ENCODE measurements around the gene DCLRE1C.
"Not testable (repeated sequence)": the region's sequence is repeated elsewhere in the genome, so short reads cannot be mapped to it uniquely, and the experiment has no call there.

The DCLRE1C gene

DNA sequence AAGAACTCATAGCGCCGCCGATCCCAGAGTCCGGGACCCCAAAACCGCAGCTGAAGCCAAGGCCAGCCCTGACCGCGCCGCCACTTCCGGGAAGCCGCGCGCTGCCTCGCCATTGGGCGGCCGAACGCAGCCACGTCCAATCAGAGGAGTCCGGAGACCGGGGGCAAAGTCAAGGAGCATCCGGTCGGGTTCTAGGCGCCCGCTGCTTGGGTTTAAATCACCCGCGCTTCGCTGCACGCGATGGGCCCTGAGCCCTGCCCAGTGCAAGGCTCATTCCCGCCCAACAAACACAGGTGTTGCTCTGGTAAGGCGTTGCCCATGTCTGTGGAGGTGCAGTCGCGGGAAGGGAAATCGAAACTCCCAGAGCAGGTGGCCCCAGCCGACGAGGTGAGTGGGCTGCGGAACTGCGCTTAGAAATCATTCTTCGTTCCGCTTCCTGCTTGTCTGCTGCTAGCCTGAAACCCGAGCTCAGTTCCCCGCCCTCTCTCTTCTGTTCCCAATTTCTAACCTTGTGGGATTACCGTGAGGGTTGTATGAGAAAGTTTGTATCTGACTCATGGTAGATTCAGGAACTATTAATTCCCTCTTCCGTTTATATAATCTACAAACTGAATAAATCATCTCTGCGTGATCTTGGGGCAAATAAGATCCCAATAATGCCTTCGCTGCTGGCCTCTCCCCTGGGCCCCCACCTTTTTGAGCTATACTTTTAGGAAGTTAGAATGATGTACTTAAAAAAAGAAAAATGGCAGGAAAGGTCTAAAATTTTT, at the start of gene DCLRE1C:
DCLRE1C (minus strand) TSS at position 96 of the 770 bp plus-strand sequence; CDS start at position 10, 86 bp downstream.
- DNase-seq, result peak; percentile 84 to 99 (median 90)
- intact Hi-C loops (cut with DNase I), result no loop called here

- peak in 1 of 10 donors; percentile 3 for DNase-seq
- intact Hi-C loops (cut with DNase I), result no loop called here
These were observed 42.2 kb upstream of the DCLRE1C start for GRCh38 chr10:14995964-14996565.

DNA sequence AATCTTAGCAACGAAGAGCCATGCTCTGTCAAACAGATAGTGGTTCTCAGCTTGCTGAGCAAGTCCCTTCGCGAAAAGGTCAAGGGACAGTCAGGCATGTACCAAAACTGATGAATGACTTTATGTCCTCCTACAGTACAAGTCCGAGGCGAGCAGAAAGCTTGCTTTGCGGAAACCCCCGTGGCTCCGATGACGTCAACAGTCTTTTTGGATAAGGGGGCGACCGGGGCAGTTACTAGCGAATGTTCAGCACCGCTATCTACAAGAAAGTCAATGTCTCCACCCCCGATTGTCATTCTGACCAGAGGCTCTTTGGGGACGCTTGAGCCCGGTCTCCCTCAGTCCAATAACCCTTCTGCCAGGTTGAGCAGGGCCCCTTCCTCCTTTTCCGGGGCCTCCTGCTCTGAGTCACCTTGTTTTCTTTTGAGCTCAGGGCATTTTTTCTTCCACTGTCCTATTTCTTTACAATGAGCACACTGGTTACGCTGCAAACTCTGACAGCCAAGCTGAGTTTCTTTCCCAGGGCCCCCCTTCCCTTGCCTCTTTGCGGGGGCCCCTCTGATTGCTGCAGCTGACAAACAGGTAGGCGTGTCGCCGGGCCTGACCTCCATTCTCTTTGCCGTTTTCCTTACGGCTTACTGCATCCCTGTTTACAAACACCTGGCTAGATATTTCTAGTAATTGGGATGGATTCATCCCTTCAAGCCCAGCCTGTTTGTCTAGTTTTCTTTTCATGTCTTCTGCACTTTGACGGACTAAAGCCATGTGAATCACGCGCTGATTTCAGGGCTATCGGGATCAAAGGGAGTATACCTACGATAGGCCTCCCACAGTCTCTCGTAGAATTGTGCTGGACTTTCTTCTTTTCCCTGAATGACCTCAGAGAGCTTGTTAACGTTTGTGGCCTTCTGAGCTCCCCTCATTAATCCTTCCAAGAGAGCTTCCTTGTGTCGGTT, 39.9 kb upstream of the DCLRE1C start:
- DNase-seq; intact Hi-C loops (cut with DNase I): not testable (repeated sequence)

DNA sequence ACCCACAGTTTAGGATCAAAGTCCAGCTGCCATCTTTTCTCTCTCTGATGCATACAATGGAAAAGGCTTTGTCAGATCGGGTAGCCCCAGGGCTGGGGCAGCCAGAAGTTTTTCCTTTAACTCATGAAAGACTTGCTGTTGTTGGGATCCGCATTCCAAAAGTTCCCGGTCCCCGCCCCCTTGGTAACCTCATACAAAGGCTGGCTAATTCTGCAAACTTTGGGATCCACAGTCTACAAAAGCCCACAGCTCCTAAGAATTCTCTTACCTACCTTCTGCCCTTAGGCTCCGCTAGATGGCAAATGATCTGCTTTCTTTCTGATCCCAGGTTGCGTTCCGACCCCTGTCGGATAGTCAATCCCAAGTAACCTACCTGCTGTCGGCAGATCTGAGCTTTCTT, 38.4 kb upstream of the DCLRE1C start:
- DNase-seq; intact Hi-C loops (cut with DNase I): not testable (repeated sequence)

GRCh38 chr10:14991035-14991749, 37.3 kb upstream of the DCLRE1C start:
- DNase-seq; intact Hi-C loops (cut with DNase I): not testable (repeated sequence)

DNA sequence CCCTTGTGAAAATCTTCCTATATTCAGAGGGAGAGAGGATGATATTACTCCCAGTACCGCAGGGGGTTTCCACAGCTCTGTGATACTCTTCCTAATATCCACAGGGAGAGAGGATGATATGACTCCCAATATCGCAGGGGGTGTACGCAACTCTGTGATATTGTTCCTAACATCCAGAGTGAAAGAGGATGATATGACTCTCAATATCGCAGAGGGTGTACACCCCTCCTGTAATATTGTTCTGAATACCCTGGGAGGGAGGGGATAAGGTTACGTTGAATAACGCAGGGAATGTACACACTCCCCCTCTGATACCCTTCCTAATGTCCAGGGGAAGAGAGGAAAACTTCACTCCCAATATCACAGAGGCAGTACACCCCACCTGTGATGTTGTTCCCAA, 35.7 kb upstream of the DCLRE1C start:
- intact Hi-C loops (cut with DNase I); DNase-seq: not testable (repeated sequence)

DNA sequence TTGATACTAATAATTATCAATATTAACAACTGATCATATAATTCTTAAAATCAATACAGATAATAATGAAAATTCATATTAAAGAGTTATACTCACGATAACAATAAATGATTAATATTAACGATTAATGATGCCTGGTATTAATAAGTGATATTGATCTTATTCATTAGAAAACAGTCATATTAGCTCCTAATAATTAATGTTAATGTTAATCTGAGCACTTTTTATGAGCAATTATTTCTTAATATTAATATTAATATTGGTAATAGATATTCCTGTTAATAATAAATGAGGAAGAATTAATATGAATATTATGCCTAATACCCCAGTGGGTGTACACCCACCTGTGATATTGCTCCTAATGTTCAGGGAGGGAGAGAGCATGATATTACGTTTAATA, 28.8 kb upstream of the DCLRE1C start:
- intact Hi-C loops (cut with DNase I), result no loop called here
- no peak for DNase-seq

DNA sequence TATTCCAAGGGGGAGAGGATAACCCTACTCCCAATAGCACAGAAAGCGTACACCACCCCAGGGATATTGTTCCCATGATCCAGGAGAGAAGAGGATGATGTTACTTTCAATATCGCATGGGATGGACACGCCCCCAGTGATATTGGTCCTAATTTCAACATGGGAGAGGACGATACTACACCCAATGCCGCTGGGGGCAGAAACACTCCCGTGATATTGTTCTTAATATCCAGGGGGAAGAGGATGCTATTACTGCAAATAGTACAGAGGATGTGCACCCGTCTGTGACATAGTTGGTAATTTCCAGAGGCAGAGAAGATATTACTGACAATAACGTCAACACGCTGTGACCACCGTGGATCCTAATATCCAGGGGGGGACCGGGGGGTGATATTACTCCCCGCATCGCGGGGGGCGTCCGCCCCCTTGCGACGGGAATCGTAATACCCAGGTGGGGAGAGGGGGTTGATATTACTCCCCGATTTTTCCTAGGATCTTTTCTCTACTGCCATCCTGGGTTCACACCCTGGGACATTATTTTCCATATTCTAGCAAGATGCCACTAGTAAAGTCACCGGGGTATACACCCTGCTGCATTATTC, 21.9 kb upstream of the DCLRE1C start:
- no peak for DNase-seq
- intact Hi-C loops (cut with DNase I), result no loop called here

DNA sequence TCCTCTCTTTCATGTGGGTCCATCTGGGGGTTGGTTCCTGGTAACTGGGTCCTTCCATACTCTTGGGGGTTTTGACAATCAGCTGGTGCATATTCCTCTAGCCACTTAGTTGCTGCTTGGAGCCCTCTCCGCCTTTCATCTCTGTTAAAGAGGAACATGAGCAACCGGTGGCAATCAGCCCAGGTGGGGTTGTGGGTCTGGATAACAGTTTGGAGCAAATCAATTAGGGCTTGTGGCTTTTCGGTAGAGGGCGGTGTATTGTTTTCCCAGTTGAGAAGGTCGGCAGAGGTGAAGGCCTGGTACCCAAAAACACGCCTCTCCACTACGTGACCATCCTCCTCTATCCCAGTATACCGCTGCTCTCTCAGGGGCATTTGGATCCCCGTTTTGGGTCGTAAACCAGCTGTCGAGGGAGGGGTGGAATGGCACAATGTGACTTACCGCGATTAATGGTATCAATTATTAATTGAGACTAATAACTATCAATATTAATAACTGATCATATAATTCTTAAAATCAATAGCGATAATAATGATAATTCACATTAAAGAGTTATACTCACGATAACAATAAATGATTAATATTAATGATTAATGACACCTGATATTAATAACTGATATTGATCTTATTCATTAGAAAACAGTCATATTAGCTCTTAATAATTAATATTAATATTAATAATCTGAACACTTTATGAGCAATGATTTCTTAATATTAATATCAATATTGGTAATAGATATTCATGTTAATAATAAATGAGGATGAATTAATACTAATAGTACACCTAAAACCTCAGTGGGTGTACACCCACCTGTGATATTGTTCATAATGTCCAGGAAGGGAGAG, 20.5 kb upstream of the DCLRE1C start:
- DNase-seq; intact Hi-C loops (cut with DNase I): not testable (repeated sequence)

GRCh38 chr10:14971867-14972448, 18.1 kb upstream of the DCLRE1C start:
- no peak for DNase-seq
- intact Hi-C loops (cut with DNase I), result no loop called here

- intact Hi-C loops (cut with DNase I), result no loop called here
- no peak for DNase-seq
These were observed 14.0 kb upstream of the DCLRE1C start for GRCh38 chr10:14967897-14968296.

- intact Hi-C loops (cut with DNase I), result loop anchor here (2.0 to 5.0 kb wide), 2 partner anchors 81 to 138 kb away; partner anchors contain the start of genes RPP38 and SUV39H2
- peak; percentile 91 to 99 (median 96) for DNase-seq
These were observed 5.5 kb upstream of the DCLRE1C start, which contains the start of gene MEIG1 for GRCh38 chr10:14959221-14960057. TSS of gene MEIG1 (plus strand) at chr10:14959388. CDS start at chr10:14966469, 7,081 bp downstream.

DNA sequence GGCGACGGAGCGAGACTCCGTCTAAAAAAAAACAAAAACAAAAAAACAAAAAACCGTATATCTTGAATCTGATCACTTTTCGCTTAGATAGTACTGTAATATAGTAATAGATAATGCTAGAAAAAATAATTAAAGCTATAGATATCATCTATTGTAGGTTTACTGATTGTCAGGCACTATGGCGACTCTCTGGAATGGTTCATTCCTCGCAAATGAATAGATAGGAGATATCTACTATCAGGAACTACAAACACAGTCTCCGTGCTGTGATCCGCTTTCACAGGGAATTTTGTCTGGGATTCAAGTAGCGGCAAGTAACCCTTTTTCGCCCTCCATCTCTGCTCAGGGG, 5.0 kb upstream of the DCLRE1C start:
- intact Hi-C loops (cut with DNase I), result loop anchor here (2.0 to 5.0 kb wide), 2 partner anchors 80 to 138 kb away; partner anchors contain the start of genes RPP38 and SUV39H2
- DNase-seq, result no peak

DNA sequence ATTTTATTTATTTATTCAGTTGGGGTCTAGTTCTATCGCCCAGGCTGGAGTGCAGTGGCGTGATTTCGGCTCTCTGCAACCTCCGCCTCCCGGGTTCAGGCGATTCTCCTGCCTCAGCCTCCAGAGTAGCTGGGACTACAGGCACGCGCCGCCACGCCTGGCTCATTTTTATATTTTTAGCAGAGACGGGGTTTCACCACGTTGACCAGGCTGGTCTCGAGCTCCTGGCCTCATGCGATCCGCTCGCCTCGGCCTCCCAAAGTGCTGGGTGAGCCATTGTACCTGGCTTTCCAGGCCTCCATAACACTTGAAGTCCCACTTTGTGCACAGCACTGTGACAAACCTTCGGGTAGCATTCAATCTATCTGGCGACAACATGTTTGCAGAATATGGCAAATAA, 1.0 kb upstream of the DCLRE1C start:
- intact Hi-C loops (cut with DNase I), result loop anchor here (5.0 kb wide), 1 partner anchor 142 kb away; the partner anchor contains the start of gene RPP38
- peak in 1 of 10 donors; percentile 78 for DNase-seq

DNA sequence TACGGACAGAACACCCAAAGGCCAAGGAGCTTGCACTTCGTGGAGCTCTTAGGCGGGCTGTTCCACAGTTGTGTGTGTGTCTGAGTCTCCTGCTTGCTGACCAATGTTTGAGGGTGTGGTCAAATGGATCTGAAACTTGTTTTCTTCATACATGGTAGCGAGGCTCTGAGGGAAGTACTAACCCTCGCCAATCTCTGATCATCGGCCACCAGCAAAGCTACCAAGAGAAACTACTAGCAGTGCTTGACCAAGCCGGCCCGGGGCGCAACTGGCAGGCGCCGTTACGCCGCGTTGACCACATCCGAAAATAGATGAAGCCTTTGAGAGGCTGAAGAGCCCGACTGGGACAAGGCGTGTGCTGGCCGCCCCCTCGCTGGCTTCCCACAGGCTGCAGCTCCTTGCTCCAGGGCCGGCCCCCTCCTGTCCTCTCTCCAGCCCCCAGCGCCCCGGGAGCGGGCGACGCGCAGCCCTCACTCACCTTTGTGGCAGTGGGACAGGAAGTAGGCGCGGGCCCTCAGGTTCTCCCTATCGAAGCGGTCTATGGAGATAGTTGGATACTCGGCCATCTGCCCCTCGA, 384 bp downstream of the DCLRE1C start:
- peak in 1 of 10 donors; percentile 31 for DNase-seq
- intact Hi-C loops (cut with DNase I), result no loop called here

DNA sequence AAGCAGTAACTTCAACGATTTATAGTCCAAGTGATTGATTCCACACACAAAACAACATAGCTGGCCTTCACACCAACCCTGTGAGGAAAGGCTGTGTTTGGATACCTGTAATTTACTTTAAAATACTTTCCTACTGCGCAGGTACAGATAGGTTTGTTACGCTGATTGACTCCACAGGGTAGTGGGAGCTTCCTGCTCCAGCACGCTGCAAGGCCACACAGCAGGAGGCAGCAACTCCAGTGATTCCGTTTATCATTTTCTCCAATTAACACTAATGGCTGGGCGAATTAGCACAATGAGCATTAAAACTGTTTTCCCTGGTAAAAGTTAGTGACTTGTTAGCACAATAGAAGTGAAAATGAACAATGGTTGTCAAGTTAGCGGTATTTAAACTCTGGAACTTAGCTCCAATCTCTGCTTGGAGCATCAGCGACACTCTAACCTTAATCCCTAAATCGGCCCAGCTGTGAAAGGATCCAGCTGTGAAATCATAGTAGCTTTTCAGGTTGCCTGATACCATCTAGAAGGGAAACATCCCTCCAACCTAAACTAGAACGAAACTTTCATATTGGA, 959 bp downstream of the DCLRE1C start:
- intact Hi-C loops (cut with DNase I), result no loop called here
- no peak for DNase-seq

GRCh38 chr10:14949291-14949690, 4.6 kb downstream of the DCLRE1C start:
- DNase-seq, result no peak
- intact Hi-C loops (cut with DNase I), result no loop called here

Data from posterior cingulate gyrus (tissue), 11 donors.